ENCODE data around the gene SLC26A4.
"Not testable (repeated sequence)": the region's sequence is repeated elsewhere in the genome, so short reads cannot be mapped to it uniquely, and the experiment has no call there.

The SLC26A4 gene

GRCh38 chr7:107660381-107661080, at the start of gene SLC26A4:
Gene SLC26A4, plus strand, starts transcription at chr7:107660828. Its CDS starts 814 bp downstream, at chr7:107661642.
- DNase-seq (ENCODE audit: low spot score): peak; percentile 54

- no peak for DNase-seq (ENCODE audit: low spot score)
Observed at GRCh38 chr7:107613439-107613838, 47.2 kb upstream of the SLC26A4 start.

DNA sequence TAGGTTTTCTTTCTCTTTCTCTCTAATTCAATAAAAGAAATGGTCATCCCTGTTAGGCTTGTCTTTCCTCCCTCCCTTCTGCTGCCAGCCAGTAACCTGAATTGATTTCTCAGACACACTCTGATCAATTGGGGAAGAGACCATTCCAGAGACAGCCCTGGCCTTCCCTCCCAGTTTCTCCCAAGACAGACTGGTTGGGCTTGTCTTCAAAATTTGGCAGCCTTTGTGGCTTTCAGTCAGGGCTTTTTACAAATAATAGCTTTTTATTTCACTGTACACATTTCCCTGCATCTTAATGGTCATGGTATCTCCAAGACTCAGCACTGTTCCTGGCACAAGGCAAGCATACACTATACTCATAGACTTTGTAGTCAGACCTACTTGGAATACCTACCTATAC, 46.7 kb upstream of the SLC26A4 start:
- no peak for DNase-seq (ENCODE audit: low spot score)

DNA sequence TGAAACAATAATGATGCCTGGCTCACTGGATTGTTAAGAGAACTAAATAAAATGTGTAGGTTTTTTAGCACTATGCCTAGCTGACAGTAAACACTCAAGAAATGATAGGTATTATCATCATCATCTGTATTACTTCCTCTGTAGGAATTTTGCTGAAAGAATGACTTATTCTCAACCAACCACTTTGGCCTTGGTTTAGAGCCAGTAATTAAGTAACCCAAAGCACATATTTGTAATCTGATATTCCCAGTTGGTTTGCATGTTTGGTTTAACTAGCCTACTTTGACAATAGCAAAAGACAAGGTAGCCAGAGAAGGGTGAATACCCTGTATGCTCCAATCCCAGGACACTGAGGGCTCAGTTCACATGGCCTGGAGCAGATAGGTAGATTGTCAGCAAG, 46.2 kb upstream of the SLC26A4 start:
- DNase-seq (ENCODE audit: low spot score): no peak

GRCh38 chr7:107615910-107616680, 44.5 kb upstream of the SLC26A4 start:
- no peak for DNase-seq (ENCODE audit: low spot score)

GRCh38 chr7:107622429-107622828, 38.2 kb upstream of the SLC26A4 start:
- DNase-seq (ENCODE audit: low spot score): peak; percentile 13

DNA sequence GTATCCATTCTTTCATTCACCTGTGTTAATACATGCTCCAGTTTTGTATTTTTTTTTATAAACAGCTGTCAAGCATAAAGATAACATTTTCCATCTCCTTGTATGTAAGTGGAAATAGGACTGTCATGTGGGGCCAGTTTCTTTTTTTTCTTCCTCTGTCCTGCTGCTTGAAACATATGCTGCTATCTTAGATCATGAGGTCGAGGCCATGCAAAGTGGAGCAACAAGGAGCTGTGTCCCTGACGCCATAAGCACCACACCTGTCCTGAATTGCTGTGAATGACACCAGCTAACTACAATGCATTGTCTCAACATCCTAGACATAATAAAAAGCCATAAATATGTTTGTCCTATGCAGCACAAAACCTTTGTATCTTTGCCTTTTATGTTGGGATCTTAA, 37.7 kb upstream of the SLC26A4 start:
- DNase-seq (ENCODE audit: low spot score): no peak

- DNase-seq (ENCODE audit: low spot score): no peak
Observed at GRCh38 chr7:107627002-107627401, 33.6 kb upstream of the SLC26A4 start.

DNA sequence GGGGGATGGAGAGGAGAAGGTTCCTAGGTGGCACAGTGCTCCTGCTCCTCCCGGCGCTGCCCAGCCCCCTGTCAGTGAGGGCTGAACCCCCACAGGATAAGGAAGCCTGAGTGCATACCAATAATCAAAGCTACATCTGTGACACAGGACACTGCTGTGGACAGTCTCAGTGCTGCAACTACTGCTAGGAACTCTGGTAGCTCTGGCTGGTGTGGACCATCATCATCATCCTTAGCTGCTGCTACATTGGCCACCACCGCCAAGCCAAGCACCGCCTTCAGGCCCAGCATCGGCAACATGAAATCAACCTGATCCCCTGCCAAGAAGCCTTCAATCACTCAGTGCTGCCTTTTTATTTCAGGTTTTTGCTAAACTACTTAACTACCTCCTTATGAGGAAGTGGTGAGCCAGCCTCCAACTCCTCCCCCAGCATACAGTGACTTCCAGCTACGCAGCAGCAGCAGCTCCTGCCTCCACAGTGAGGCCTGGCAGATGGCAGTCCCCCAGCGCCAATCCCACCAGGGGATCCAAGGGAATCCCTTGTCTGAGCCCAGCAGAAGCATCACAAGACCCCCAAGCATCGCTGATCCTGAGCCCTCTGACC, 32.1 kb upstream of the SLC26A4 start:
- DNase-seq (ENCODE audit: low spot score): no peak

- no peak for DNase-seq (ENCODE audit: low spot score)
Observed at GRCh38 chr7:107630342-107630741, 30.3 kb upstream of the SLC26A4 start.

DNA sequence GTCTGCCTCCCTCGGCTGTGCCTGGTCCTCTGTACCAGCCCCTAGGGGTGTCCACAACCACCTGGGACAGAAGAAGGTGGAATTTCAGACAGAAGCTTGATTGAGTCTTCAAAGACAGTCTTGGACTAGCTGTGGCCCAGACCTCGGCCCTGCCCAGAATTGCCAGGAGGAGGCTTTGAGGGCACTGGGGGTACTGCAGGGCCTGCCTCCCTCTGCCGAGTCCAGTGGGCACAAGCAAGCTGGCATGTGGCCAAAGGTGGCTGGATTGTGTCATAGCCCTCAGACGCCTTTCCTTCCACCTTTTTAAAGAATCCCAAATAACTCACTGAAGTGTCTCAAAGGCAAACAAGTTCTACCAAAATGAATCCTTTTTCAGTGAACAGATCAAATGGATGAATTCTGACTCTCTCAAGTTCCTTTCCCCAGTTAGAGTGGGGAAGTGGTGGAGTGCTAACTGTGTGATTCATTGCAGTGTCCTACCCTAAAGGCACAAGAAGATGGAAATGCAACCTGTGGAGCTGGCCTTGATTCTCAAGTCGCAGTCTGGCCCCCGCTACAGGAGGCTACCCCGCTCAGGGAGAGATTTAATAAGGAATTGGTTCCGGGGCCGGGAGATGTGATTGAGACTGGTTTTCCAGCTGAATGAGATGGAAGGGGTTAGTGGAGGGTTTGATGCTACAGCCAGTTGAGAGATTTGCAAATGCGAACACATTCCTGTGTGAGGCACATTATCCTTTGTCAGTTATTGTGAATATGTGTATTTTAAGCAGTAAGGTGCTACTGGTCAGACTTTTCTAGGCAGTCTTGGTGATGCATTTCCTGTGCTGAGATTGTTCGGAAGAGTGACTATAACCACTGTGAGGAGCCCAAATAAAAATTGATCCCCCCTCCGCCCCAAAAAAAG, 28.8 kb upstream of the SLC26A4 start:
- no peak for DNase-seq (ENCODE audit: low spot score)

GRCh38 chr7:107632492-107632865, 28.1 kb upstream of the SLC26A4 start:
- DNase-seq (ENCODE audit: low spot score): no peak

DNA sequence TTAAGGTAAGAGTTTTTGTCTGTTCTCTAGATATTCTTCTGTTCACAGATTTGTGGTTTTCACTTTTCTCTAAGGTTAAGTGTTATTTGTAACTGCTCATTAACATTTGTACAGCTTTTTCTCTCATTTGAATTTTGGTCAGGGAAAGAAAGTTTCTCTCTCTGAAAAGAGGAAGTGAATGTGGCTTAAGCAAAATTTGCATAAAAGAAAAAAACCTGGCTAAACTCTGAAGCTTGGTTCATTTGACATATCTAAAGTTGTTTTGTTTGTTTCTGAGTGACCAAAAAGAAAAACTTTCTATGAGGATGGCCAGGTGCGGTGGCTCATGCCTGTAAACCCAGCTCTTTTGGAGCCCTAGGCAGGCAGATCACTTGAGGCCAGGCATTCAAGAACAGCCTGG, 22.0 kb upstream of the SLC26A4 start:
- no peak for DNase-seq (ENCODE audit: low spot score)

- DNase-seq (ENCODE audit: low spot score): not testable (repeated sequence)
Observed at GRCh38 chr7:107639070-107639469, 21.6 kb upstream of the SLC26A4 start.

DNA sequence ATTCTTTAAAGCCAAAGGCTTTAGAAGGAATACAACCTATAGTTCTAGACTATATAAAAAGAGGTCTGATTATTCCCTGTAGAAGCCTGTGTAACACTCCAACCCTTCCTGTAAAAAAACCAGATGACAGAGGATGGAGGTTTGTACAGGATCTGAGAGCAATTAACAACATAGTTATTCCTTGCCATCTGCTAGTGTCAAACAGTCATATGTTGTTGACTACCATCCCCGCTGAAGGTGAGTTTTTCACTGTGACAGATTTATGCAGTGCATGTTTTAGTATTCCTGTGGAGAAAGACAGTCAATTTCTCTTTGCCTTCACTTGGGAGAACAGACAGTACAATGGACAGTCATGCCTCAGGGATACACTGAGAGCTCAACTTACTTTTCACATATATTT, 19.0 kb upstream of the SLC26A4 start:
- DNase-seq (ENCODE audit: low spot score): no peak

DNA sequence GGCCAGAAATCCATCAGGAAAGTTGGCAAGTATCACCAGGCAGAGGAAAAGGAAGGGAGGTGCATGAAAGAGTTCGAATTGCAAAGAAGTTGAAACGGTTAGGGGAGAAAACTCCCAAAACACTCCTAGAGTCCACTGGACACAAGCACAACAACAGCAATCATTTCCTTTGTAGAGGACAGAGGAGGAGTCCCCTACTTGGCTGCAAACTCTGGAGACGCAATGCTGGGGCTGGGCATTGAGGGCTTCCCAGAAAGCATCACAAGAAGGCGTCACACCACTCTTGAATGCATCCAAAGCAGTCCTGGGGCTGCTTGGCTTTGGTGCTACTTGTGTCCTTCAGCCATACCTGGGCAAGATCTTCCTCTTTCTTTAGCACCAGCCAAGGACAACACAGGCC, 18.1 kb upstream of the SLC26A4 start:
- DNase-seq (ENCODE audit: low spot score): no peak

- no peak for DNase-seq (ENCODE audit: low spot score)
Observed at GRCh38 chr7:107643407-107643806, 17.2 kb upstream of the SLC26A4 start.

GRCh38 chr7:107643938-107644308, 16.7 kb upstream of the SLC26A4 start:
- DNase-seq (ENCODE audit: low spot score): no peak

GRCh38 chr7:107644309-107644974, 16.2 kb upstream of the SLC26A4 start:
- DNase-seq (ENCODE audit: low spot score): no peak

DNA sequence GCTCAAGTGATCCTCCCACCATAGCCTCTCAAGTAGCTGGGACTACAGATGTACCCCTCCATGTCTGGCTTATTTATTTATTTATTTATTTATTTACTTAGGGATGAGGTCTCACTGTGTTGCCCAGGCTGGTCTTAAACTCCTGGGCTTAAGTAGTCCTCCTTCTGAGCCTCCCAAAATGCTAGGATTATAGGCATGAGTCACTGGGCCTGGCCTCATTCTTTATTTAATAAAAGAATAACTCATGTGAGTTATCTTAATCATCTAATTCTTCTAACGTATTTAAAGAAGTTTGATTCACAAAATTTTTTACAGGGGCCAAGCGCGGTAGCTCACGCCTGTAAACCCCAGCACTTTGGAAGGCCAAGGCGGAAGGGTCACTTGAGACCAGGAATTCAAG, 8.0 kb upstream of the SLC26A4 start:
- DNase-seq (ENCODE audit: low spot score): no peak

- no peak for DNase-seq (ENCODE audit: low spot score)
Observed at GRCh38 chr7:107658467-107658866, 2.2 kb upstream of the SLC26A4 start.

GRCh38 chr7:107659666-107660065, 962 bp upstream of the SLC26A4 start:
- DNase-seq (ENCODE audit: low spot score): peak; percentile 87

Measured in activated CD4-positive, alpha-beta T cell treated with anti-CD3 and anti-CD28 coated beads, Interleukin-2, Interleukin-4, amounts not matched to agents 100 ng/mL and 50 ng/mL, durations not matched to agents 16 hours and 8 hours (primary cell).